ENCODE results near the gene TTC9.

DNA sequence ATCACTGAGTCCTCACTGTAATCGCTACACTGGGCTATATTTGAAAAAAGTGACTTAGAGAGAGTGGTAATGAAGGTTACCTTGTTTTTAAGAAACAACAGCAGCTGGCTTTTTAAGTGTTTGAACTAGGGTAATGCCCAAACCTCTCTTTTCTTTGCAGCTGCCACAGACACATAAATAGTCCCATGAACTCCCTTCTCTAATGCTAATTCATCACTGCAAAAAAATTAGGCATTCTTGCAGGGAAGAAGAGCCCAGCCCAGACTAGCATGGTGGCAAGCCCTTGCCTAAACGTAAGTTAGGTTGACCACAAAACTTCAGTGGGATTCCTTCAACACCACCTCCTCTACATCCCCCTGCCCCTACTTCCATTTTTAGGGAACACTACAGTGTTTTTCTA lies 23.4 kb upstream of the TTC9 start:
- TF ChIP-seq, protein P1, sequence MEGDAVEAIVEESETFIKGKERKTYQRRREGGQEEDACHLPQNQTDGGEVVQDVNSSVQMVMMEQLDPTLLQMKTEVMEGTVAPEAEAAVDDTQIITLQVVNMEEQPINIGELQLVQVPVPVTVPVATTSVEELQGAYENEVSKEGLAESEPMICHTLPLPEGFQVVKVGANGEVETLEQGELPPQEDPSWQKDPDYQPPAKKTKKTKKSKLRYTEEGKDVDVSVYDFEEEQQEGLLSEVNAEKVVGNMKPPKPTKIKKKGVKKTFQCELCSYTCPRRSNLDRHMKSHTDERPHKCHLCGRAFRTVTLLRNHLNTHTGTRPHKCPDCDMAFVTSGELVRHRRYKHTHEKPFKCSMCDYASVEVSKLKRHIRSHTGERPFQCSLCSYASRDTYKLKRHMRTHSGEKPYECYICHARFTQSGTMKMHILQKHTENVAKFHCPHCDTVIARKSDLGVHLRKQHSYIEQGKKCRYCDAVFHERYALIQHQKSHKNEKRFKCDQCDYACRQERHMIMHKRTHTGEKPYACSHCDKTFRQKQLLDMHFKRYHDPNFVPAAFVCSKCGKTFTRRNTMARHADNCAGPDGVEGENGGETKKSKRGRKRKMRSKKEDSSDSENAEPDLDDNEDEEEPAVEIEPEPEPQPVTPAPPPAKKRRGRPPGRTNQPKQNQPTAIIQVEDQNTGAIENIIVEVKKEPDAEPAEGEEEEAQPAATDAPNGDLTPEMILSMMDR (IDR thresholded peaks at IDR 0.05), result no peak
- TF ChIP-seq POLR2A (IDR thresholded peaks at IDR 0.05) (no peak), EP300 (IDR thresholded peaks at IDR 0.05) (no peak)

Data from tibial nerve (tissue), 4 donors.